Activated B cell treated with CpG ODN at 0.5 μM for 24 hours (primary cell): ENCODE data around the gene CDC14B. TPM values are rescaled to one million over a fixed set of nuclear protein-coding genes. Genes with fewer than 3 reads are reported as not detected.
A peak's percentile ranks its signal among the peaks of the same experiment; 100 is the strongest.

Source experiments
- ATAC-seq: fragments of 200-7000 bp; cut with Tn5 transposase; one replicate; pipeline ENCODE4 v1.10.0; 2021; ENCODE audit warnings: low read depth, mild to moderate bottlenecking, moderate library complexity
- CTCF ChIA-PET: fragments of 350-600 bp; sonication (Branson Sonifier 250); formaldehyde crosslinking; loops from one replicate; lab custom pipeline; 2021; ENCODE audit warnings: antibody characterized with exemption; lab: Charles Lee
- POLR2A ChIA-PET: fragments of 350-600 bp; sonication (Branson Sonifier 250); formaldehyde crosslinking; loops from one replicate; lab custom pipeline; 2021; ENCODE audit warnings: antibody characterized with exemption; lab: Charles Lee
- DNase-seq: peaks from one replicate; pipeline ENCODE4 v3.0.0; 2022
- H3K27ac Mint-ChIP-seq: one replicate; pipeline ENCODE4 v1.8.0; 2020; ENCODE audit warnings: mixed read lengths
- H3K27me3 Mint-ChIP-seq: one replicate; pipeline ENCODE4 v1.8.0; 2021; ENCODE audit warnings: mixed read lengths
- H3K36me3 Mint-ChIP-seq: one replicate; pipeline ENCODE4 v1.8.0; 2021; ENCODE audit warnings: low read depth, mixed read lengths
- H3K4me1 Mint-ChIP-seq: one replicate; pipeline ENCODE4 v1.8.0; 2021; ENCODE audit warnings: mixed read lengths
- H3K4me3 Mint-ChIP-seq: one replicate; pipeline ENCODE4 v1.8.0; 2020; ENCODE audit warnings: mild to moderate bottlenecking, mixed read lengths
- H3K9me3 Mint-ChIP-seq: one replicate; pipeline ENCODE4 v1.8.0; 2020; ENCODE audit warnings: mixed read lengths
- intact Hi-C: fragments of 100-400 bp; cut with micrococcal nuclease; formaldehyde crosslinking; loops from one replicate; pipeline ENCODE4 v1.15.1; 2024
- total RNA-seq: library from RNA; stranded (reverse); gene quantifications from 2 replicates; pipeline ENCODE4 v1.2.3, GENCODE V29; 2022
- TF ChIP-seq, protein P1 (sequence below): fragments of 200-600 bp; IDR thresholded peaks from one replicate; pipeline ENCODE4 v1.8.0; 2022; ENCODE audit warnings: antibody characterized with exemption, mild to moderate bottlenecking

Gene CDC14B
- total RNA-seq, 1 donor from 2014 or later, result 2.5 TPM

DNA sequence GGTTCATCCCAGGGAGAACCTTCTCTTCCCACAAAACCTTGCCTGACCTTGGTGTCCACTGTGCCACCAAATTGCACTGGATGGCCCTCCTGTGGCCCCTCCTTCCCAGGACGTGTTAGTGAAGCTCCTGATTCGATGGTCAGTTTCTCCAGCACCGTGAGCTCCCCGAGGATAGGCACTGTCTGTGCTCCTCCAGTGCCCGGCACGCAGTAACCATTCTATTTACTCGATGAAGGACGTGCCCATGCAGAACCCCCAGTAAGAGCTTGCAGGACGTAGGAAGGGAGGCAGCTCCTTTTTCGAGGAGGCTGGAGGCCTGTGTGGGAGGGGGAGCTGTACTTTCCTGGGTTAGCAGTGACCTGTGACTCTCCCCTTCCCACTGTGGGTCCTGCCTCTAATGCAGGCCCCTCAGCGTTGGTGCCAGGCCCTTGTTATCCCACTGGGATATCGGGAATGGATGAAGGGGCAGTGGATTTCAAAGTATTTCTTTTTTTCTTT lies 130.1 kb downstream of the CDC14B start:
- intact Hi-C loops, result no loop called here
- ATAC-seq (no peak), DNase-seq (no peak)
- no peaks in the 10 kb centered on the region for H3K27me3 Mint-ChIP-seq
- H3K4me1 Mint-ChIP-seq, result peaks cover 10% of the 10 kb centered on the region
- POLR2A ChIA-PET, result no interaction called here
- no peak overlapping the region for H3K4me3 Mint-ChIP-seq
- CTCF ChIA-PET, result no interaction called here
- H3K9me3 Mint-ChIP-seq, result no peaks in the 10 kb centered on the region
- TF ChIP-seq, protein P1, sequence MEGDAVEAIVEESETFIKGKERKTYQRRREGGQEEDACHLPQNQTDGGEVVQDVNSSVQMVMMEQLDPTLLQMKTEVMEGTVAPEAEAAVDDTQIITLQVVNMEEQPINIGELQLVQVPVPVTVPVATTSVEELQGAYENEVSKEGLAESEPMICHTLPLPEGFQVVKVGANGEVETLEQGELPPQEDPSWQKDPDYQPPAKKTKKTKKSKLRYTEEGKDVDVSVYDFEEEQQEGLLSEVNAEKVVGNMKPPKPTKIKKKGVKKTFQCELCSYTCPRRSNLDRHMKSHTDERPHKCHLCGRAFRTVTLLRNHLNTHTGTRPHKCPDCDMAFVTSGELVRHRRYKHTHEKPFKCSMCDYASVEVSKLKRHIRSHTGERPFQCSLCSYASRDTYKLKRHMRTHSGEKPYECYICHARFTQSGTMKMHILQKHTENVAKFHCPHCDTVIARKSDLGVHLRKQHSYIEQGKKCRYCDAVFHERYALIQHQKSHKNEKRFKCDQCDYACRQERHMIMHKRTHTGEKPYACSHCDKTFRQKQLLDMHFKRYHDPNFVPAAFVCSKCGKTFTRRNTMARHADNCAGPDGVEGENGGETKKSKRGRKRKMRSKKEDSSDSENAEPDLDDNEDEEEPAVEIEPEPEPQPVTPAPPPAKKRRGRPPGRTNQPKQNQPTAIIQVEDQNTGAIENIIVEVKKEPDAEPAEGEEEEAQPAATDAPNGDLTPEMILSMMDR, result no peak
- H3K27ac Mint-ChIP-seq, result no peak overlapping the region
- H3K36me3 Mint-ChIP-seq, result peaks cover 48% of the 10 kb centered on the region

- ChIA-PET CTCF (no interaction called here), POLR2A (no interaction called here)
- no peak for ATAC-seq
- no peak overlapping the region for H3K27ac Mint-ChIP-seq
- no peaks in the 10 kb centered on the region for H3K27me3 Mint-ChIP-seq
- peaks cover 48% of the 10 kb centered on the region for H3K36me3 Mint-ChIP-seq
- no peak for DNase-seq
- TF ChIP-seq, protein P1, result no peak
- H3K4me3 Mint-ChIP-seq, result no peak overlapping the region
- H3K9me3 Mint-ChIP-seq, result no peaks in the 10 kb centered on the region
- intact Hi-C loops, result no loop called here
- peaks cover 20% of the 10 kb centered on the region for H3K4me1 Mint-ChIP-seq
Measured at GRCh38 chr9:96487949-96488348, 131.7 kb downstream of the CDC14B start.

GRCh38 chr9:96487029-96487396 lies 132.6 kb downstream of the CDC14B start:
- intact Hi-C loops, result no loop called here
- H3K9me3 Mint-ChIP-seq, result no peaks in the 10 kb centered on the region
- ATAC-seq, result no peak
- ChIA-PET POLR2A (no interaction called here), CTCF (no interaction called here)
- H3K27me3 Mint-ChIP-seq, result no peaks in the 10 kb centered on the region
- no peak overlapping the region for H3K4me3 Mint-ChIP-seq
- no peak for DNase-seq
- TF ChIP-seq, protein P1, result no peak
- H3K4me1 Mint-ChIP-seq, result peaks cover 20% of the 10 kb centered on the region
- H3K36me3 Mint-ChIP-seq, result peaks cover 48% of the 10 kb centered on the region
- H3K27ac Mint-ChIP-seq, result no peak overlapping the region

GRCh38 chr9:96486386-96487028 lies 133.1 kb downstream of the CDC14B start:
- Mint-ChIP-seq H3K4me3 (no peak overlapping the region), H3K4me1 (peaks cover 20% of the 10 kb centered on the region), H3K9me3 (no peaks in the 10 kb centered on the region), H3K27me3 (no peaks in the 10 kb centered on the region), H3K36me3 (peaks cover 45% of the 10 kb centered on the region), H3K27ac (no peak overlapping the region)
- TF ChIP-seq, protein P1, result no peak
- DNase-seq (no peak), ATAC-seq (no peak)
- ChIA-PET POLR2A (no interaction called here), CTCF (no interaction called here)
- intact Hi-C loops, result no loop called here

DNA sequence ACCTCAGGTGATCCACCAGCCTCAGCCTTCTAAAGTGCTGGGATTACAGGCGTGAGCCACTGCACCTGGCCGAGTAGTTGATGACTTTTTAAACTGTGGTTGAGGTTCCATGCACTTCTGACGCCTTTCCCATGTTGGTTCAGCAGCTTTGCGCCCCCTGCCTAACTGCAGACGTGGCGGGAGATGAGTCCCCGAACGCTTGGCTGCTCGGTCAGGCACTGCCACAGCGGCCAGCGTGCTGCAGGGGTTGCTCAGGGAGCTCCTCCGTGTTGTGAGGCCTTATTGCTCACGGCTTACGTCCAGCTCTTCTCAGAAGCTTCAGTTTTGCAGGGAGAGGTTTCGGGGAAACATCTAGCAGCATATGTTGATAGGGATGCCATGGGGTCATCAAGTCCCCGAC lies 134.4 kb downstream of the CDC14B start:
- peaks cover 33% of the 10 kb centered on the region for H3K36me3 Mint-ChIP-seq
- H3K27me3 Mint-ChIP-seq, result no peaks in the 10 kb centered on the region
- peak overlapping the region; percentile 75 for H3K27ac Mint-ChIP-seq
- TF ChIP-seq, protein P1, result no peak
- DNase-seq (no peak), ATAC-seq (no peak)
- H3K9me3 Mint-ChIP-seq, result no peaks in the 10 kb centered on the region
- intact Hi-C loops, result no loop called here
- POLR2A ChIA-PET, result no interaction called here
- H3K4me1 Mint-ChIP-seq, result peaks cover 20% of the 10 kb centered on the region
- no peak overlapping the region for H3K4me3 Mint-ChIP-seq
- CTCF ChIA-PET, result no interaction called here
